ENCODE data around the gene LAD1. TPM values are rescaled to one million over a fixed set of nuclear protein-coding genes. Genes with fewer than 3 reads are reported as not detected.

LAD1 gene
- total RNA-seq, 1 donor from 2014 or later = 272 TPM

DNA sequence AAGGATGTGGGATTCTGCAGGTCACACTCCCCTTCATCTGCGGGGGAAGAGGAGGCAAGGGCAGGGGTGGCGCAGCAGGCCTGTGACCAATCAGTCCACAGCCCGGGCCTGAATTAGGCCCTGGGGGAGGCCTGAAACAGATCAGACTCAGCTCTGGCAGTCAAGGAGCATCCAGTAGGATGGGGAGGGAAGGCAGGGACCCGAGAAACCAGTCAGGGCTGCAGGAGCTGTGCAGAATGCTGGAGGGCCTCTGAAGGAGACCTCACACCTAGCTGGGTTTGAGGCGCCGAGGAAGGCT lies 34.4 kb downstream of the LAD1 start:
- no peak for DNase-seq (ENCODE audit: low spot score)

DNA sequence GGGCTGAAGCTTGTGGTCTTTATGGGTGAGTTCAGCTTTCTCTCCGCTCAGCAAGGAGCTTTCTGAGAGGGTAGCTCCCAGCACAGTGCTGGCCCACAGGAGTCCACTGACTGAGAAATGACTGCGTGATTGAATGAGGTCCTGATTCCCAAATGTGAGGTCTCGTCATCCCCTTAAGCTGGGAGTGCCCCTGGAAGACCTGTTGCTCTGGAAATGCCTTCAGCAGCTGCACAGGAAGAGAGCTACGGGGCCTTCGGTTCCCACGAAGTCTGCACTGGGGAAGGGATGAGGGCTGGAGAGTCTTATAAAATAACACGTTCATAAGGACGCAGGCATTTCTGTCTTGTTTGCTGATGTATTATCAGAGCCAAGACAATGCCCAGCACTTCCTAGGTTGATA lies 35.7 kb downstream of the LAD1 start:
- no peak for DNase-seq (ENCODE audit: low spot score)

DNA sequence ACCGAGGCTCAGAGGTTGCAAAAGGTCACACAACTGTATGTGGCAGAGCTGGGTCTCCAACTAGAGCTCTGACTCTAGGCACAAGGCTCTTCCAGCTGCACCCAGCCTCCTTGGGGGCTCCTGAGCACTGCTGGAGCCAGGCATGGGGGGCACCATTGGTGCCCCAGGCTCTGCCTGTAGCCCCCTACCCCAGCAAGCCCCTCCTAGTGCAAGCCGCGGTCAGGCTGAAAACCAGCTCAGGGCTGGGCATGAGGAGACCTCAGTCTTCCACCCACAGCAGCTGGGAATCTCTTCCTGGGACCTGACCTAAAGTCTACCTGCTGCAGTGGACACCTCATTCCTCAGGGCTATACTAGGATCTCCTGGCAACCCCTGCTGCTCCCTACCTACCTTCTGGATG lies 36.2 kb downstream of the LAD1 start:
- DNase-seq (ENCODE audit: low spot score) = no peak

DNA sequence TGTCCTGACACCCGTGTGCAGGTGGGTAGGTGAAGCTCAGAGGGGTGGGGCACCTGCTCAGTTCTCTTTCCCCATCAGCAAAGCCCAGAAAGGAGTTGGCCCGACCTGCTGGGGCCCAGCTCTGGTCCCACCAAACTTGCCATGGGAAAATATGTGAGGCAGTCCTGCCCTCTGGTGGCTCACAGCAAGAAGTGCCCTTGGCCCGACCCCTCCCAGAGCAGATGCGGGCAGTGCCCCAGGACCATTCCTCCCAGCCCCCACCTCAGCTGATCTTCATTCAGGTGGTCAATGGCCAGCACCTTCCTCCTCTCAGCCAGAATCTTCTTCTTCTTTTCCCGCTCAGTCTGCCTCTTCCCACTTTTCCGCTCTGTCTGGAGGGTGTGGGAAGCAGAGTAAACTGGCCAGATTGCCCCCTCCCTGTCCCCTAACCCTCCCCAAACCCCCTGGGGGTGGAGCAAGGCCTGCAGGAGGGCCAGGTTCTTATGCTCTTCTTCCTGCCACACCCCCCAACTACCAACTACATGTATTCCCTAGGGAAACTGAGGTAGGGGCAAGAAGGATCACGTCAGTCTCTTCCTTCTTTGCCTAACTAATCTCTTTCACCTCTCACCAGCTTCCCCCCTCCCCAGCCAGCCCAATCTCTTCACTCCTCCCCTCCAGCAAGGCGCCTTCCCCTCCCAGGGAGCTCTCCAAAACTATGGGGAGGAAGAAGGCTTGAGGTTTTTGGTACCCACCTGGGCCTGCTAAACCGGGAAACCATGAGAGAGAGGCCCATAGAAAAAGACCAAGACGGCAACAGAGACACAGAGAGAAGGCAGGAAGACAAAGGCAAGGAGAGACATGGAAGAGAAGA lies 37.2 kb downstream of the LAD1 start:
- no peak for DNase-seq (ENCODE audit: low spot score)

DNA sequence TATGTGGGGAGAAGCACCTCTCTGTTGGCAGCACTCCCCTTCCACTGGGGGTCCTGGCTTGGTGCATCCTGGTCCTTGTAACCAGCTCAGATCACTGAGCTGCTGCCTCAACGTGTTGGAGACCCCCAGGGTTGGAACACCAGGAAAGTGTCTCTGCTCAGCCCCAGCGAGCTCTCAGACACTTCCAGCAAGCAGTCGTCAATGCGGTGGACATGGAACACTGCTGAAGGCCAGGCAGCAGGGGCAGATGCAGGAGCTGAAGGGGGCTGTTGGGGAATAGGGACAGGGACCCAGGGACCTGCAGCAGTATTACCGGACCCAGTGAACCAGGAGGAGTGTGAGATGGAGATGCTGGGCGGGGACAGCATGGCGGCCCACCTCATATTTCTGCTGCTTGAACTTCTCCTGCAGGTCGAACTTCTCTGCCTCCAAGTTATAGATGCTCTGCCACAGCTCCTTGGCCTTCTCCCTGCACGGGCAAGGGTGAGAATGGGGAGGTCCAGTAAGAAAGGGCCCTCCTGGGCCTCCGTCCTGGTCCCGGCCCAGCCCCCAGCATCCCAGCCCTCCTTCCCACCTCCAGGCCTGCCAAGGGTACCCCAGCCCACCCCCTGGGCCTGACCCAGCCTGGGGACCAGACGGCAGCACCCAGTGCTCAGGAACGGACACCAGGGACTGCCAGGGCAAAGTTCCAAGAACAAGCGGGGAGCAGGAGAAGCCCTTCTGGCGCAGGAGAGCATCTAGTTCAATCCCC lies 38.0 kb downstream of the LAD1 start:
- DNase-seq (ENCODE audit: low spot score) = no peak

DNA sequence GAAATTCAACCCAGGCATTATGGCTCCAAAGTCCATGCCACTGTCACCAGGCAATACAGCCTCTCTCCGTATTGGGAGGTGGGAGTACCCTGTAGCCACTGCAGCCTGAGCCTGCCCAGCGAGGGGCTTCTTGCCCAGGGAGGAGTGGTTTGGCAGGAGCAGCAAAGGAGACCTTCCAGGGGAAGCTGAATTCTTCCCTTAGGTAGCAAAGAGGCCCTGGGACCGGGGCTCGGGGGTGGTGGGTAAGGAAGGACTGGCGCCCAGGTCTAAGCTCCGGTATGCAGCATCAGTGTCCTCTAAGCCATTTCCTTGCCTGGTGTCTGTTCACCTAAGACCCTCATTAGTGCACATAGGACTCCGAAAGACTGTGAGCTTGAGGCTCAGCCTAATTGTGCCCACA lies 38.6 kb downstream of the LAD1 start:
- DNase-seq (ENCODE audit: low spot score) = no peak

DNA sequence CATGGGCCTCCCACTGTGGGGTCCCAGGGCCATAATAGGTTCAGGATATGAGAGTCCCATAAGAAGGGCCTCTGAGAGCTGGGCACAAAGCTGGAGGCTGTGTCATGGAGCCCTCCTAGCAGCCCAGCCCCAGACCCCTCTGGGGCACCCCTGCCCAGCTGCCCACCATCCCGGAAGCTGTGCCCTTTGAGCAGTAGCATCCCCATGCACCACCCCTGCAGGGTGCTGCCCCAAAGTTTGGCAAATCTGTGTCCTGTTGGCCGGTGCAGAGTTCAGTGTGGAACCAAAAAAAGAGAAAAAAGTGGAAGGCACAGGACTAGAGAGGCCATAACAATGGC lies 39.3 kb downstream of the LAD1 start:
- no peak for DNase-seq (ENCODE audit: low spot score)

DNA sequence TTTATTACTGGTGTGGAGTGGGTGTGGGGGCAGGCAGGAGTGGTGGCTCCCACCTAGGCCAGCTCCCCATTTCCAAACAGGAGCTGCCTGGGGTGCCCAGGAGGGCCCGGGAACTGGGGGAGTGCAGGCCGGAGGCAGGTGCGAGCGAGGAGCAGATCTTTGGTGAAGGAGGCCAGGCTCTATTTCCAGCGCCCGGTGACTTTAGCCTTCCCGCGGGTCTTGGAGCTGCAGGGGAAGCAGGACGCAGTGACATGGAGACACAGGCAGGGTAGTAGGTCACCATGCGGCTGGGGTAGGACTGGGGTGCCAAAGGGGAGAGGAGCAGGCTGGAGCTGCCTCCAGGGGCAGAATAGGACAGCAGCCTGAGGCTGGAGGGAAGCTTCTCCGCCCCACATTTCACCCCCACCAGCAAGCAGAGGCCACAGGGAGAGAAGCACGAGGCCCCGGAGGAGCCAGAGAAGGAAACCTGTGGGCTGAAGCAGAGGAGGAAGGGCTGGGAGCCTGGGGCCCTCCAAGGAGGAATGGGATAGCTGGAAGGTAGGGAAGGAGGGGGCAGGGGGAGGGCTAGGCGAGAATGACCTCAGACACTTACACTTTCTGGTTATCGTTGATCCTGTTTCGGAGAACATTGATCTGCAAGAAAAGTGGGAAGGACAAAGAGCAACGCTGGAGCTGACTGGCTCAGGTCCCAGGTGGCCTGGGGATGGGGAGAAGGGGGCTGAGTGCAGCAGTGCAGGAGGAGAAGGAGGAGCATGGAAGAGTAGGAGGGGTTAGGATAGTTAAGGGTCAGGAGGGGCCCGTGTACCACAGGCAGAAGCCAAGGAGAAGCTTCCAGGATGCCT lies 39.9 kb downstream of the LAD1 start:
- no peak for DNase-seq (ENCODE audit: low spot score)

DNA sequence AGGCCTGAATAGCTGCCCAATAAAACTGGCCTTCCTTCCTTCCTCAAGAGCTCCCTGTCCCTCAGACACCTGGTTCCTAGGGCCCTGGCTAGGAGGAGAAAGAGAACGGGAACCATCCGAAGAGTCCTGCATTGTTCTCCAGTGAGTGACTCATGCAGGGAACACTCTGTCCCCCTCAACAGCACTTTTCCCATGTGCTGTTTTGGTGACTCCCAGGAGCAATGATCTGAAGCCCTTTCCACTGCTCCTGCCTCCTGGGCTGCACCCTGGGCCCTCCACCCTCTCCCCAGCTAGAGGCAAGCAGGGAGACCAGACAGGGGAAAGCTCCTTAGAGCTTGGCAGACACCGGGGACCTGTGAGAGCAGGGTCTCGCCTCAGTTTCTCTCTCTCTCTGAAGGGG lies 40.5 kb downstream of the LAD1 start:
- no peak for DNase-seq (ENCODE audit: low spot score)

DNA sequence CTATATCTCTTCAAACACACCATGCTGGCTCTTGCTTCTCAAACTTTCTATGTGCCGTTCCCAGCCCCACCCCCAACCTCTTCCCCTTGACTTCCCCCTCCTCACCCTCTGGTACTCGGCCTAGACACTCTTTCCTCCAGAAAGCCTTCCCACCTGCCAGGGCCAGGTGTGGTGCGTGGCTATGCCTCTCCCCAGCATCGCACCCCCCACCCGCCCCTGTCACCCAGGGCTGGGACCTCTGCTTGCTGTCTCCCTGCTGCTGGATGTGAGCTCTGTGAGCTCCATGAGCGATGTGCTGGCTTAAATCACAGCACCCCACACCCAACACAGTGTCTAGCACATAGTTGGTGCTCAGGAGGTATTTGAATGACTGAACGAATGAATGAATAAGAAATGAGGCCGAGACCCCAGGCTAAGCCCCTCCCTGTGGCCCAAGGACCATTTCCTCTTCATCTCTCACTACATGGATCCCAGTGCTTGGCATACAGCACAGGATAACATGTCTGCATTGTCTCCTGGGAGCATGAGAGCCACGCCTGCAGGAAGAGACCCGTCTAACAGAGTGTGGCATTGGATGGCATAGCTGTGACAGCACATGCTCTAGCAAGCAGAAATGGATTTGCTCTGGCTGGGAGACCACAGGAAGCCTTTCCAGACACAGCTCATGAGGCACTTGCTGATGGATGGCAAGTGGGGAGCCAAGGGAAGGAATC lies 41.3 kb downstream of the LAD1 start:
- no peak for DNase-seq (ENCODE audit: low spot score)

DNA sequence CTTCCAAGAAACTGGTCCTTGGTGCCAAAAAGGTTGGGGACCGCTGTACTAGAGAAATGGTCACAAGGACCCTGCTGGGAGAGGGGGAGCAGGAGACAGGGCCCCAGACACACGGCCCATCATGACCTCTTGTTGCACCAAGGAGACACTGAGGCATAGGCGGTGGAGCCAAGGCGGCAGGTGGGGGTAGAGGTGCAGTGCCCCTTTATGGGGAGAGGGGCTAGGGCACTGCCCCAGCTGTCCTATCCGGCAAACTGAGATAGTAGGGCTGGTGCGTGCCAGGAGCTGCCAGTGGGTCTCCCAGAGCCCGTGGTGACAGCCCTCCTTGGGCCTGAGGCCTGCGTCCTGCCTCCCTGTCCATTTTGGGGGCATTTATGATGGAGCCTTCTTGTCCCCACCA lies 41.9 kb downstream of the LAD1 start:
- DNase-seq (ENCODE audit: low spot score) = no peak

DNA sequence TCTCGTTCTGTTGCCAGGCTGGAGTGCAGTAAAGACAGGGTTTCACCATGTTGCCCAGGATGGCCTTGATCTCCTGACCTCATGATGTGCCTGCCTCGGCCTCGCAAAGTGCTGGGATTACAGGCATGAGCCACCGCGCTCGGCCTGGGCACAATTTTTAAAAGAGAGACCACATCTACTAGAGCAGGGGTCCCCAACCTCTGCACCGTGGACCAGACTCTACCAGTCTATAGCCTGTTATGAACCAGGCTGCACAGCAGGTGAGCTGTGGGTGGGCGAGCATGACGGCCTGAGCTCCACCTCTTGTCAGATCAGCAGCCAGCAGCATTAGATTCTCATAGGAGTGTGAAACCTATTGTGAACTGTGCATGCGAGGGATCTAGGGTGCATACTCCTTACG lies 42.4 kb downstream of the LAD1 start:
- DNase-seq (ENCODE audit: low spot score) = no peak

DNA sequence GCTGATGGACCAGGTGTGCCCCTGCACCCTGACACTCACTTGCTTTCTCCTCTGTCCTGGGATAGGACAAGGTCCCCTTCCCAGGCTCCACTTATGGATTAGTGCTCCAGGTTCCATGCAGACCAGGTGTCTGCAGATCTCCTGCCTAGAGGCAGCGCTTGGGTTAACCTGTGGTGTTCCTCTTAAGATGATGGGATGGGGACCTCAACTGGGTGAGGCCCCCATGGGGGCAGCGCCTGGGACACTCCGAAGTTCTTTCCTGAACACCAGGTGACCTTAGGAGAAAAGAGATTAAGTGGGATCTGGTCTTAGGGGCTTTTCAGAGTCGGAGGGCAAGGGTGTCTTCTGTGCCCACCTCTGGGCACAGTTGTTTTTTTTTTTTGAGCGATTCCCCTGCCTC lies 42.9 kb downstream of the LAD1 start:
- no peak for DNase-seq (ENCODE audit: low spot score)

DNA sequence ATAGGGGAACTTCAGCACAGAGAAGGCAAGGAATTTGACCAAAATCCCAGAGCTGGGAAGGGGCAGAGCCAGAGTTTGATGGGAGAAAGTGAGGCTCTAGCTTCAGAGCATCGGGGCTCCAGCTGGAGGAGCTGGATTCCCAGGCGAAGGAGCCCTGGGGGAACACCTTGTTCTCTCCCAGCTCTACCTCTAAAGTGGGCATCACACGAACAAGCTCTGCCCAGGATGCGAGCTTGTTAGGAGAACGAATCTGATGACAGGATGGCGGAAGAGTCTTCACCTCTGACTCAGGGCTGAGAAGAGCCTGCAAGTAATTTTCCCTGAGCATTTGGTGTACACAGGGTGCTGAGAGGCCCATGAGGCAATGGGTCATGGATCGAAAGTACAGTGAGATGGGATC lies 43.7 kb downstream of the LAD1 start:
- no peak for DNase-seq (ENCODE audit: low spot score)

DNA sequence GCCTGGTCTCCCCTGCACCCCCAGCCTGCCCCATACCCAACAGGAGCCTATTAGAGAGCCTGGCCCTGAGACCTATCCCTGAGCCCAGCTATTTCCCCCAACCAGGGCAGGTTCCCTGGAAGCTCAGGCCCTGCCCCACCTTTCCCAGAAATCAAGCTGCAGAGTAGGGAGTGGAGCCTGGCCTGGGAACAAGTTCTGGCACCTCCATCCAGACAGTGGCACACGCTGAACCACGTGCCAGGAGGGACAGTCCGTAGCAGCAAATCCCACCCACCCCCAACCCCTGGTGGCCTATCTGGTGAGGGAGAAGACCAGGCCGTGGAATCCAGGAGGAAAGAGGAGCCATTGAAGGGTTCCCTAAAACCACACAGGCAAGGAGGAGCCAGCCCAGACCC lies 44.2 kb downstream of the LAD1 start:
- DNase-seq (ENCODE audit: low spot score) = no peak

DNA sequence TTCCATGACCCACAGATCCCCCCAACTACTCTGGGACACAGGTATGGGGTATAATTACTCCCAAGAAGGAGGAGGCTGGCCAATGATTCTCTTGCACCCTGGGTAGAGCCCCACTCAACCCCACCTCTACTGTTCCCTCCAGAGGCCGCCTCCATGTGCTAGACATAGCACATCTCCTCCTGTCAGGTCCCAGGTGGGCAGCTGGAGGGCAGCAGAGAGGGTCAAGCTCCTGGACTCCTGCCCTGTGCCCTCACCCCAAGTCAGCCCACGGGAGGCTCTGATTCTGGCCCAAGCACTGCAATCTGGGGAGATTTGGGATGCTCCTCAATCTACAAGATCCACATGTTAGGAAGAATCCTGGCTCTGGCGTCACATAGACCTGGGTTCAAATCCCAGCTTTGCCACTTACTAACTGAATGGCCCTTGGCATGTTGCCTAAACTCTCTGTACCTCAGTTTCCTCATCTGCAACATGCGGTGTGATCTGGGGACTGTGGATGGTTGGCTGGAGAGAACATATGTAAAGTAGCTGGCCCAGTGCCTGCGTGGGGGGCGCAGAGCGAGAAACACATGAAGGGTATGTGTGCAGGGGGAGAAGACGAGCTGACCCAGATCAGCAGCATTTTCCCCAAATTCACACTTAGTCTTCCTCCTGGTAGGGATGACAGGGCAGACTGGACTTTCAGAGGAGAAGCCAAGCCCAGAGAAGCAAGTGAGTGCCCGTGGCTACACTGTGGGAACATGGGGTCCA lies 44.8 kb downstream of the LAD1 start:
- DNase-seq (ENCODE audit: low spot score) = no peak

DNA sequence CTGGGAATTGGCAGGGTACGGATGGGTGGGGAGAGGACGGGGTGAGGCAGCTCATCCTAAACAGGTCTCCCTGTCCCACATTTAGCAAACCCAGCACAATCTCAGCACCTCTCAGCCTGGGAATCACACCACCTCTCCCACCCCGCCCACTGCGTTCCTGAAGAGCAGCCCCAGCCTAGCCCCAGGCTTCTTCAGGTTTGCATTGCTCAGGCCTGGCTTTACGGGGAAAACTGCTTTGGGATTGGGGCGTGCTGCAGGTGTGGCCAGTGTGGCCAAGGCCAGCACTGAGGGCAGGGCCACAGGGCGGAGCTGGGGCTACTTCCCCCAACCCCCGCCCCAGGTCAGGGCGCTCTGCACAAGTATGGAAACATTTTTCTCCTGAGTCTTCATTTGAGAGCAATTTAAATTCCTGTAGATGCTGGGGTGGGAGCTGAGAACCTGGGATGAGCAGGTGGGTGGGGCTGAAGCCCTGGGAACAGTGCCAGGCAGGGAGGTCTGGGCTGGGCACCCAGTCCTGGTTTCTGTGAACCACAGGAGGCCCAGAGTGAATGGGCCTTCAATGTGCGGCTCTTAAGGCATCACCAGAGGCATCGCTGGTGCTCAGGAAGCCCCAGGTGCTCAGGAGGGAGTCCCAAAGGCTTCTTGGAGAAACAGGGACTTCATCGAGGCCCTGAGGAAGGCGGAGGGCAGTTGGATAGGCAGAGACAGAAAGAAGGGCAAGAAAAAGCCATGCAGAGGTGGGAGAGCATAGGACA lies 45.8 kb downstream of the LAD1 start:
- DNase-seq (ENCODE audit: low spot score) = no peak

DNA sequence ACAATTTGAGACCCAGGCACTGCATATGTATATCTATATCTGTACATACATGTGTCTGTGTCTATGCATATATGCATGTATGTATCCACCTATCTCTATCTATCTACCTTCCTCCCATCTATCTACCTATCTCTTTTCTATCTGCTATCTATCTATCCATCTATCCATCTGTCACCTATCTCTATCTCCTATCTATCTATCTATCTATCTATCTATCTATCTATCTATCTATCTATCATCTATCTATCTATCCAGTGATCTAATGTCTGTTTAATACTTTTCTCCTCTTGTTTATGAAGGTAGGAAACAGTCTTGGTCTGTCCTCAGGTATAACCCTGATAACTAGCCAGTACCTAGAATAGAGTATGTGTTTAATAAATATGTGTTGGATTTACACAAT lies 47.5 kb downstream of the LAD1 start:
- DNase-seq (ENCODE audit: low spot score) = no peak

DNA sequence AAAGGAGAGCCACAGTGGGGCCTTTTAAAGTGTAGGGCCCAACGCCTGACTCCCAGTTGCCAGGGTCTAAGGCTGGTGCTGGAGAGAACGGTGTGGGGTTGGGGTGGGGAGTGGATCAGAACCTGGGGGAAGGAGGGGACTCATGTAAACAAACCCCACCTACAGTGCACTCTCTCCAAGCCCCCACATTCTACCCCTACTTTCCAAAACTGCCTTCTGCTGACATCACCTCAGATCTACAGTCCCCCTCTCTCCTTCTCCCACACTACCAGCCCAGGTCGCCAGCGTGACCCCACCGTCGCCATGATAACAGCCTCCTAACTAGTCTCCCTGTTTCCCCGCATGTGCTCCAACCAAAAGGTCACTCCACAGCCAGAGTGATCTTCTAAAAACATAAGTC lies 48.2 kb downstream of the LAD1 start:
- DNase-seq (ENCODE audit: low spot score) = no peak

DNA sequence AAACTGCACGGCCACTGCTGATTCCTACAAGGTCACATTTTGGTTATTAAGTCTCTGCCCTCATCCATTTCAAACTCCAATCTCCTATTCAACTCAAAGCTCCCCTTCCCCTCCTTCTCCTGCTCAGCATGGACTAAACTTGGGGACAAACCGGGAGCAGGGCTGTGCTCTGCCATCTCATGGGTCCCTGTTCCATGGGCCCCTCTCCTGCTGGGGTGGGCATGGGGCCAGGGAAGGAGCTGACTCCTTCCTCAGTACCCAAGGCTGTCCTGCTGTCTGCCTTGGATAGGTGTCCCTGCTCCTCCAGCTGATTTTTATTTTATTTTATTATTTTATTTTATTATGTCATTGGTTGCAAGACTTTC lies 48.8 kb downstream of the LAD1 start:
- no peak for DNase-seq (ENCODE audit: low spot score)

DNA sequence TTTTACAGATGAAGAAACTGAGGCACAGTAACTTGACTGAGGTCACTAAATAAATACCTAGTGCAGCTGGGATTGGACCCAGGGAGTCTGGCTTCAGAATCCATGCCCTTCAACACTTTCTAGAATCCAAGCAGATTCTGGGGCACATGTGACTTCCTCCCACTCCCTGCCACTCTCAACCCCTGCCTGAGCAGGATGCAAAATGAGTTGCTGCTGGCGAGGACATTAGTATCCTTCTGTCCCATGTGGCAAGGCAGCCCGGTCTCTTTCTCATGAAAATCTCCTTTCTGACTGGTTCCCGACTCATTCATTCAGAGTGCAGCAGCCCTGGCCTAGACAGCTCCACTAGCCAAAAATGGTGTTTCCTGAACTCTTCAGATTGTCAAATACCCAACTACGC lies 50.0 kb downstream of the LAD1 start:
- DNase-seq (ENCODE audit: low spot score) = no peak
